Fibroblast of peridontal ligament (primary cell): ENCODE measurements around the gene STON1.
"Not testable (repeated sequence)": the region's sequence is repeated elsewhere in the genome, so short reads cannot be mapped to it uniquely, and the experiment has no call there.

Experiments
- DNase-seq: peaks from one replicate; pipeline ENCODE4 v3.0.0-alpha.2; 2010; ENCODE audit errors: extremely low read depth

The STON1 gene

GRCh38 chr2:48528431-48528830 is 1.5 kb upstream of the STON1 start:
- no peak for DNase-seq

DNA sequence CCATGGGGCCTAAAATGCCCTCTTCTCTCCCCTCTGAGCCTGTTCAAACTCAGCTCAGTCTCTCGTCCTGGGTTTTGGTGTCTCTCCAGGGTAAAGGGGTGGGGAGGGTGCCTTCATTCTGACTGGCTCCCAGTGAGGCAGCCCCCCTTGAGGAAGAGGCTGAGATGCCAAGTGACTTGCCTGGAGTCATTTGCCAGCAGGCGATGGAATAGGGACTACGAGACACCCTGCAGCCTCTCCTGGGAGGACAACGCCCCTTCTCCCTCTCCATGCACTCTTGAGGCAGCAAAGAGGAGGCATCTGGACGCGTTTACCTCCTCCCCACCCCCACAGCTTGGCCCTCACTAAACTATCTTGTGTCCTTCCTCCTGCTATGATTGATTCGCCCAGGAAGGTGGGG is 760 bp upstream of the STON1 start:
- DNase-seq: no peak

DNA sequence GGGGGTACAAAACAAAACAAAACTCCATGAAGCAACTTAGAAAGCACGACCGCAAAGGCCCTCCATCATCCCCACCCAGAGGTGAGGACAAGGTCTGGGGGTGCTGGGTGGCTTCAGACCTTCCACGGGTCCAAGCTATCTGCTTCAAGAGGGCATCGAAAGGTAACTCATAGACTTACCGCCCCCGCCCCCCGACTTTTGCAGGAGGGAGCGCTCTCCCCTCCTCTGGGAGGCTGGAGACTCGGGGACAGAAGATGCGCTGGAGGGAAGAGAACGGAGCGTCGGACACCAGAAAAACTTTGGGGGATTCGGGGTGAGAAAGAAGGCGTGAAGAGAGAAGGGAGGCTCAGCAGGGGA is 300 bp upstream of the STON1 start:
- DNase-seq: no peak

- DNase-seq: peak; percentile 94
Measured at GRCh38 chr2:48531141-48531648, 1.2 kb downstream of the STON1 start.

- no peak for DNase-seq
Measured at GRCh38 chr2:48532174-48532573, 2.2 kb downstream of the STON1 start.

- DNase-seq: no peak
Measured at GRCh38 chr2:48532824-48533223, 2.9 kb downstream of the STON1 start.

GRCh38 chr2:48534781-48535180 is 4.8 kb downstream of the STON1 start:
- no peak for DNase-seq

- DNase-seq: no peak
Measured at GRCh38 chr2:48540237-48540935, 10.4 kb downstream of the STON1 start.

DNA sequence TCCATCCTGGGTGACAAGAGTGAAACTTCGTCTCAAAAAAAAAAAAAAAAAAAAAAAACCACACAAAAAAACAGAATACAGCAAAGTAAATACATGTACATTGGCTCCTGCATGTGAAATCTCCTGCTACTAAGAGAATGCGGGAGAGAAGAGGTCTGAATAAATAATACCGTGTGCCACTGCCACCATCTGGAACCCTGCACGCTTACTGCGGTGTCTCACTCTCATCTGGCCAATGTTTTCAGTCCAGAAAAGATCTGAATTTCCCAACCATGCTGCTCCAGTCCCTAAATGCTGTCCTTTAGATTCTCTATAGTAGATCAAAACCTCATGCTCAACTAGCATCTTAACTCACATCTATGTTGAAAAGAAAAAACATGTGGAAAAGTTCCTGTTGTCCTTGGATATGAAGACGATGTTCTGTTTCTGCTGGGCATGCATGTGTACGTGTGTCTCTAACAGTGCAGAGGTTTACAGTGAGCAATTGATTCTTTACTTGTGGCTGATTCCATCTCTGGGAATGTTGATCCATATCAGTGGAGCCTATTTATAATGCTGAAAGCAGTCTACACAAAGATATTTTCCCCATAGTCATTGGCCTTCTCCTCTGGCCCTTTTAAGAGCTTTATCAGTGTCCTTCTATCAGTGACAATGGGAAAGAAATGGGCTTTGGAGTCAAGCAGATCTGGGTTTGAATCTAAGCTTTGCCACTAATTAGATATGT is 11.9 kb downstream of the STON1 start:
- no peak for DNase-seq

- DNase-seq: no peak
Measured at GRCh38 chr2:48543895-48544294, 13.9 kb downstream of the STON1 start.

GRCh38 chr2:48545244-48545643 is 15.3 kb downstream of the STON1 start:
- peak; percentile 42 for DNase-seq

- DNase-seq: peak; percentile 97
Measured at GRCh38 chr2:48548840-48549239, 18.9 kb downstream of the STON1 start.

- no peak for DNase-seq
Measured at GRCh38 chr2:48549972-48550371, 20.0 kb downstream of the STON1 start.

- DNase-seq: peak; percentile 30
Measured at GRCh38 chr2:48551548-48551947, 21.6 kb downstream of the STON1 start.

DNA sequence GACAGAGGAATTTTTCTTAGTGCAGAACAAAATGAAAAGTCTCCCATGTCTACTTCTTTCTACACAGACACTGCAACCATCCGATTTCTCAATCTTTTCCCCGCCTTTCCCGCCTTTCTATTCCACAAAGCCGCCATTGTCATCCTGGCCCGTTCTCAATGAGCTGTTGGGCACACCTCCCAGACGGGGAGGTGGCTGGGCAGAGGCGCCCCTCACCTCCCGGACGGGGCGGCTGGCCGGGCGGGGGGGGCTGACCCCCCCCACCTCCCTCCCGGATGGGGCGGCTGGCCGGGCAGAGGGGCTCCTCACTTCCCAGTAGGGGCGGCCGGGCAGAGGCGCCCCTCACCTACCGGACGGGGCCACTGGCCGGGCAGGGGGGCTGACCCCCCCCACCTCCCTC is 25.1 kb downstream of the STON1 start:
- not testable (repeated sequence) for DNase-seq

DNA sequence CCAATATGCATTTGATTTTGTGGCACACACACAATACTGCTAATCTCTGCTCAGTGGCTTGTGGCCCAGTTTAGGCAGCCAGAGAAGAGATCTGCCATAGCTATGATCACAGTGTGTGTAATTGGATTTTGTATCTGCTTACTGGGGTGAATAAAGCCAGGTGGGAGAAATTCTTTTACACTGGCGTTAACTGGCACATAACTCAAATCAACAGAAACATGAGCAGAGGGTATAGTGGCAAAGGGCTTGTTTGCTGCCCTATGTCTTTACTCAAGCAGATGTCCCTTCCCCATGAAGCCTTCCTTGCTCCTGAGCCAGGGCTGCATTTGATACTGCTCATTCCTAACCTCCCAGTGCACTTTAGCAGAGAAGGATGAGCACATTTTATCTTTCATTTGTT is 28.5 kb downstream of the STON1 start:
- DNase-seq: no peak

DNA sequence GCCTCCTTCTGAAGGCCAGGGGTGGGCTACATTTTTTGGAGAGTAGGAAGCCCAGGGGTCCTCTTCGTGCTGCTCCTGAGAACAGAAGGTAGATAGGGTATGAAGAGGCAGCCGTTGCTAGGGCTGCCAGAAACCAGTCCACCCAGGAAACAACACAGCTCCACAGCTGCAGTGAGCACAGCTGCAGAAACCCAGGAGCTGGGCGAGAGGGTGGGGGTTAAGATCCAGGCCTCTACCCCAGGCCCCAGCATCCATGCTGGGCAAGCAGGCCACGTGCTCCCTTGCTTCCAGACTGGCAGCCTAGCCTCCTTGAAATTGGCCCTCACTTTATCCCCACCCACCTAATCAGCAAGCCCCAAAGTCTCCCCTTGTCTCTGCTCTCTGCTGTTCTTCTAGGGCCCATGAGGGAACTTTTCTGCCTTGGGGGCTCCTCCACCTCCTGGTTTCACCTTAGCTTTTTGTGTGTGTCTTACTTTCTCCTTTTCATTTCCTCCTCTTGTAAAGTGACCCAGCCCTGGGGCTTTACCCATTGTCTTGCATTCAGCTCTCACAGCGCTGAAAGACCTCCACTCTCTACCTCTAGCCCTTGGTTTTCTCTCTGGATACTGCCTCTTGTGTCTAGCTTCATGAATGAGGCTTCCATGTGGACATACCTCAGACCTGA is 30.7 kb downstream of the STON1 start:
- DNase-seq: no peak

DNA sequence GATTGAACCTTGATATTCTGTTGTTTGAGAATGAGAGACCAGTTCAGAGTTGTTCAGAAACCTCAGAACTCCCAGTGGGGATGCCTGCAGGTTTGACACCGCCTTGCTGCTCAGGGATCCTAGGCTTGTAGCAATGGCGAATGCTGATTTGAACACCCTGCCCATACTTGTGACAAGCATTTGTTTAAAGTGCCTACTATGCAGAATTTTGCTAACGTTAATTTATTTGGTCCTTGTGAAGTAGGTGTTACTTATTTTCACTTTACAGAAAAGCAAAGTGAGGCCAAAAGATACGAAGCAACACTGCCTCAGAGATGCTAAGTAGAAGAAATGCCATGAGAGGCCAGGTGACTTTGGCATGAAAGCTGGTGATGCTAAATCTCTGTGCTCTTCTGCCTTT is 32.3 kb downstream of the STON1 start:
- DNase-seq: no peak

- peak; percentile 64 for DNase-seq
Measured at GRCh38 chr2:48566592-48567310, 36.8 kb downstream of the STON1 start.

DNA sequence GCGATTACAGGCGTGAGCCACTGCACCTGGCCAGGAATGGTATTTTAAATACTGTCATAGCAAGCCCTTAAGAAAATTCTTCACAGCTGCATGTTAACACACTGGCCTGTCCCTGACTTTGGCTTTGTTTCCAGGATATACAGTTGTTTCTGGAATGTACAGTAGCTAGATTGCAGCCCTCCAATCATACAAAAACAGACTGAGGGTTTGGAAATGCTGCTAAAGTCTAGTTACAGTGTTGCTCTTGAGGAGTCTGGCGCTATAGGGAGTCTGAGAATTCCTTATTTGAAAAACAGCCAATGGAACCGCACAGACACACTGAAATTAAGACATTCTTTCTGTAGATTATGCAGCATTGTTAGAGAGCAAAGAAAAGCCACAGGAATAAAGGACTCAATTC is 37.7 kb downstream of the STON1 start:
- DNase-seq: peak; percentile 60

DNA sequence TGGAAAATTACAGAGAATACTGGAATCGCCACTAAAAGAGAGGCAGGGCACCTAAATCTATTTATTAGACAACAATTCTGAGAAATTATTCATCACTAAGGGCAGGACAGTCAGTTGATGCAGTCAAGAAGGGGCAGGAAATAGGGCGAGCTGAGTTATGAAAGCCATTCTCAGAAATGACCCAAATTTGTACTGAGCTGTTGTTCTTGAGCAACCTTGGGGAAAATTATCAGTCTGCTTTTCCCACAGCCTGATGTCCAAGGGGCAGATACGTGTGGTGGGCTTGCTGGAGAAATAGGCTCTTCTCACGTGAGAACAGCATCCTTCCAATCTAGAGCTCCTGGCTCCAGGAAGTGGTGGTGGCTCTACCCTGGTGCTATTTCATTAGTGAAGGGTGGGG is 38.6 kb downstream of the STON1 start:
- DNase-seq: no peak

DNA sequence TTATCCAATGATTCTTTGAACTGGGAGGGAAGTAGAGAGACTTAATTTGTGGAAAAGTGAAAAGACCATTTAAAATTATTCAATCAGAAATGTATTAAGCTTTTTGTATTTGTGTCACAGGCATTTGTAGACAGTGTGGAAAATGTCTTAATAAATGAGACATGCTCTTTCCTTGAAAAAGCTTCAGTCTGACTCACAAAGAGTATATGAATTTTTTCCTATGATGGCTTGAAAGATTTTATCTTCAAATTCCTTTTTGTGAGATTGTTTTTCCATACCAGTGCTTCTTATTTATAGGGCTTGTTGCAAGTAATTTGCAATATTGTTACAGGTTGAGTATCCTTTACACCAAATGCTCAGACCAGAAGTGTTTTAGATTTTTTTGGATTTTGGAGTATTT is 39.5 kb downstream of the STON1 start:
- DNase-seq: no peak
